Osteocyte (in vitro differentiated cells): ENCODE results near the gene FIGN. TPM values are rescaled to one million over a fixed set of nuclear protein-coding genes. Genes with fewer than 3 reads are reported as not detected.

ENCODE experiments used
- DNase-seq: peaks from one replicate; pipeline ENCODE4 v3.0.0; 2021; ENCODE audit warnings: mixed read lengths; ENCODE audit not compliant: unreplicated experiment; ENCODE audit errors: extremely low spot score
- H3K27ac Mint-ChIP-seq: one replicate; pipeline ENCODE4 v1.8.0; 2021; ENCODE audit warnings: mild to moderate bottlenecking, mixed read lengths; ENCODE audit not compliant: unreplicated experiment
- H3K27me3 Mint-ChIP-seq: one replicate; pipeline ENCODE4 v1.8.0; 2021; ENCODE audit warnings: mixed read lengths; ENCODE audit not compliant: unreplicated experiment
- H3K36me3 Mint-ChIP-seq: one replicate; pipeline ENCODE4 v1.8.0; 2021; ENCODE audit warnings: mixed read lengths; ENCODE audit not compliant: unreplicated experiment
- H3K4me1 Mint-ChIP-seq: one replicate; pipeline ENCODE4 v1.8.0; 2021; ENCODE audit warnings: mixed read lengths; ENCODE audit not compliant: unreplicated experiment
- H3K4me3 Mint-ChIP-seq: one replicate; pipeline ENCODE4 v1.8.0; 2021; ENCODE audit warnings: mild to moderate bottlenecking, moderate library complexity, mixed read lengths; ENCODE audit not compliant: unreplicated experiment
- H3K9me3 Mint-ChIP-seq: one replicate; pipeline ENCODE4 v1.8.0; 2021; ENCODE audit warnings: mixed read lengths; ENCODE audit not compliant: unreplicated experiment
- CTCF ChIP-seq: fragments of 200-600 bp; sonication (generic); IDR thresholded peaks from 2 replicates; pipeline ENCODE4 v1.5.0; 2021; ENCODE audit warnings: antibody characterized with exemption, mild to moderate bottlenecking, moderate library complexity
- long read RNA-seq: library from polyadenylated mRNA; unstranded; transcript quantifications from one replicate; pipeline ENCODE4 v2.0.0, GENCODE V29; 2021
- total RNA-seq: library from RNA; stranded (reverse); gene quantifications from 2 replicates; pipeline ENCODE4 v1.2.1, GENCODE V29; 2021

Gene FIGN
- total RNA-seq = 35.3 and 37.7 TPM in 2 replicates
- long read RNA-seq, full-length matches to known transcripts = 17 of 58 reads
- long read RNA-seq, partial matches to known transcripts = 3 of 58 reads
- long read RNA-seq, other reads (novel, unspliced or antisense) = 38 of 58 reads

- Mint-ChIP-seq H3K4me3 (peak within 1 kb of the TSS; percentile 88), H3K36me3 (no peaks in the 10 kb centered on the region), H3K4me1 (peaks cover 26% of the 10 kb centered on the region), H3K9me3 (no peaks in the 10 kb centered on the region), H3K27ac (peak within 1 kb of the TSS; percentile 96), H3K27me3 (peaks cover 2% of the 10 kb centered on the region)
- peak; percentile 95 for DNase-seq
- TF ChIP-seq CTCF = no peak
Measured at GRCh38 chr2:163735685-163736432, at the start of gene FIGN. TSS of gene FIGN (minus strand) at chr2:163736008. CDS start at chr2:163734927, 1,081 bp downstream.

- Mint-ChIP-seq H3K4me3 (no peak overlapping the region), H3K4me1 (no peaks in the 10 kb centered on the region), H3K36me3 (no peaks in the 10 kb centered on the region), H3K27me3 (no peaks in the 10 kb centered on the region), H3K27ac (no peak overlapping the region), H3K9me3 (no peaks in the 10 kb centered on the region)
- TF ChIP-seq CTCF = no peak
- no peak for DNase-seq
Measured at GRCh38 chr2:163785162-163785561, 49.4 kb upstream of the FIGN start.

- Mint-ChIP-seq H3K36me3 (no peaks in the 10 kb centered on the region), H3K4me1 (peaks cover 20% of the 10 kb centered on the region), H3K4me3 (no peak overlapping the region), H3K9me3 (peaks cover 10% of the 10 kb centered on the region), H3K27me3 (no peaks in the 10 kb centered on the region), H3K27ac (no peak overlapping the region)
- no peak for DNase-seq
- no peak for TF ChIP-seq CTCF
Measured at GRCh38 chr2:163779970-163780597, 44.3 kb upstream of the FIGN start.

- Mint-ChIP-seq H3K27ac (peak overlapping the region; percentile 55), H3K4me1 (peaks cover 24% of the 10 kb centered on the region)
Measured at GRCh38 chr2:163778045-163778781, 42.4 kb upstream of the FIGN start.

More at GRCh38 chr2:163778045-163778781, 42.4 kb upstream of the FIGN start:
- Mint-ChIP-seq H3K9me3 (peaks cover 10% of the 10 kb centered on the region), H3K27me3 (no peaks in the 10 kb centered on the region), H3K4me3 (no peak overlapping the region), H3K36me3 (no peaks in the 10 kb centered on the region)
- TF ChIP-seq CTCF = no peak
- no peak for DNase-seq
